ENCODE data around the gene PLCH2.

GRCh38 chr1:2486558-2486957 is 10.5 kb downstream of the PLCH2 start:
- no peak for TF ChIP-seq CTCF (IDR thresholded peaks at IDR 0.05; ENCODE audit: insufficient read depth, low read length, poor library complexity, severe bottlenecking)
- no peak for TF ChIP-seq EZH2phosphoT487 (conservative IDR thresholded peaks at IDR 0.05; ENCODE audit: low read length)
